Measurements from ENCODE around the gene CST3.
"Not testable (repeated sequence)": the region's sequence is repeated elsewhere in the genome, so short reads cannot be mapped to it uniquely, and the experiment has no call there.

Gene CST3

DNA sequence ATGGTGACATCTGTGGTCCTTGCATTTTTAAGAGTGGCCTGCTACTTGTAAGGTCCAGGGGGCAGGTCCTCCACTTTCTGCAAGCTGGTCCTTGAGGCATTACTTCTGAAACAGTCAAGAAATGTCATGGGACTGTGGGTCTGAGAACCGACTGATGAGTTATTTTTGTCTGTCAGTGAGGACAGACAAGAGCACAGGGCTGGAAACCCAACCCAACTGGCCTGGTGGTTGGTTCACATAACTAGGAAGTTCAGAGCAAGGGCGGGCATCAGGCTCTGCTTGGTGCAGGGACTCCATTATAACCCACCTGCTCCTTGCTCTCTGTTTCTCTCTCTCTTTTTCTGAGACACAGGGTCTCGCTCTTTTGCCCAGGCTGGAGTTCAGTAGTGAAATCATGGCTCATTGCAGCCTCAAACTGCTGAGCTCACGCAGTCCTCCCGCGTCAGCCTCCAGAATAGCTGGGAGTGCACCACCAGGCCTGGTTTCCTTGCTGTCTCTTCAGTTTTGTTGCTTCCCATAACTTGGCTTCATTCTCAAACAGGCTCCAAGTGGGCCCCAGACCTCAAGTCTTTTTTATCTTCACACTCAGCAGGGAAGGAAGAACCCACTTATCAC, 9.2 kb downstream of the CST3 start:
- no peak for DNase-seq (ENCODE audit: low spot score)

GRCh38 chr20:23627501-23627900, 10.3 kb downstream of the CST3 start:
- no peak for DNase-seq (ENCODE audit: low spot score)

DNA sequence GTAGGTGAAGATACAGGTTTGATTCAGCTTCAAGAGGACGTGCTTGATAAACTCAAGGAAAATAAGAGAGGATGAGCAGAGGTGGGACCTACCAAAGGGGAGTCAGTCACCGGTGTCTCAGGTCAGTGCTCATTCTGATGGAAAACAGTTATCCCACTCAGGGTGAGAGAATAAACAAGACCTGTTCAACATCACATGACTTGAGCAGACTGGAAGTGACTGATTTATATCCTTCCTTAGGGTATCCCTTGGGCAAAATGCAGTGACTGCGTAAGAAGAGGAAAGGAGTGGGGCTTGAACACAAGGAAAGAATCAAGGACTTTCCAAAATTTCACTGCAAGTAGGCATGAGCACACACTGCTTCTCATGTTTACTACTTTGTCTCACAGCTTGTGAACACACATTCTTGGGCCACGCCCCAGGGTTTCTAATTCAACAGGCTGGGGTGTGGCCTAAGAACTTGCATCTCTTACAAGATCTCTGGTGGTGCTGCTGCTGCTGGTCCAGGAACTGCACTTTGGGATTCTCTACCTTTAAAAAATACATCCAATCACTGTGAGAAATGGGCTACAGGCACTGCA, 11.6 kb downstream of the CST3 start:
- DNase-seq (ENCODE audit: low spot score) = no peak

GRCh38 chr20:23625236-23625964, 12.4 kb downstream of the CST3 start:
- no peak for DNase-seq (ENCODE audit: low spot score)

- no peak for DNase-seq (ENCODE audit: low spot score)
These were observed 13.4 kb downstream of the CST3 start for GRCh38 chr20:23624324-23624691.

DNA sequence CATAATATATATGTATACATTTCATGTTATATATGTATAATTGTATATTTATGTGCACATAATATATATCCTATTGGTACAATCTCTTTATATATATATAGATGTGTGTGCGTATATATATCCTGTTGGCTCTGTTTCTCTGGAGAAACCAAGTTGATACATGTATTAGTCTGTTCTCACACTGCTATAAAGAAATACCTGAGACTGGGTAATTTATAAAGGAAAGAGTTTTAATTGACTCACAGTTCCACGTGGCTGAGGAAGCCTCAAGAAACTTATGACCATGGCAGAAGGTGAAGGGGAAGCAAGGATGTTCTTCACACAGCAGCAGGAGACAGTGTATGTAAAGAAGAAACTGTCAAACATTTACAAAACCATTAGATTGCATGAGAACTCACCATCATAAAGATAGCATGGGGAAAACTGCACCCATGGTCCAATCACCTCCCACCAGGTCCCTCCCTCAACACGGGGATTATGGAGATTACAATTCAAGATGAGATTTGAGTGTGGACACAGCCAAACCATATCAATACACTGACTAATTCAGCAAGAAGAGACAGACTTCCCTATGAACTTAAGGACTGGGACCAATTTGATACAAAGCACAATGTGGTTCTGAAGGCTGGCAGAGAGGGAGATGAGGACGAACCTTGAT, 14.0 kb downstream of the CST3 start:
- no peak for DNase-seq (ENCODE audit: low spot score)

GRCh38 chr20:23622839-23623343, 14.9 kb downstream of the CST3 start:
- peak; percentile 81 for DNase-seq (ENCODE audit: low spot score)

DNA sequence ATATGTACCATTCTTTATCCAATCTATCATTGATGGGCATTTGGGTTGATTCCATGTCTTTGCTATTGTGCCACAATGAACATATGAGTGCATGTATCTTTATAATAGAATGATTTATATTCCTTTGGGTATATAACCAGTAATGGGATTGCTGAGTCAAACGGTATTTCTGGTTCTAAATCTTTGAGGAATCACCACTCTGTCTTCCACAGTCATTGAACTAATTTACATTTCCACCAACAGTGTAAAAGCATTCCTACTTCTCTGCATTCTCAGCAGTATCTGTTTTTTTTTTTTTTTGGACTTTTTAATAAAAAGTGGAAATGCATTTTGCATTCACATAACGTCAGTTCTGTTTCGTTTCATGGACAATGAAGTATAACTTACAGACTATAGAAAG, 15.4 kb downstream of the CST3 start:
- not testable (repeated sequence) for DNase-seq (ENCODE audit: low spot score)

DNA sequence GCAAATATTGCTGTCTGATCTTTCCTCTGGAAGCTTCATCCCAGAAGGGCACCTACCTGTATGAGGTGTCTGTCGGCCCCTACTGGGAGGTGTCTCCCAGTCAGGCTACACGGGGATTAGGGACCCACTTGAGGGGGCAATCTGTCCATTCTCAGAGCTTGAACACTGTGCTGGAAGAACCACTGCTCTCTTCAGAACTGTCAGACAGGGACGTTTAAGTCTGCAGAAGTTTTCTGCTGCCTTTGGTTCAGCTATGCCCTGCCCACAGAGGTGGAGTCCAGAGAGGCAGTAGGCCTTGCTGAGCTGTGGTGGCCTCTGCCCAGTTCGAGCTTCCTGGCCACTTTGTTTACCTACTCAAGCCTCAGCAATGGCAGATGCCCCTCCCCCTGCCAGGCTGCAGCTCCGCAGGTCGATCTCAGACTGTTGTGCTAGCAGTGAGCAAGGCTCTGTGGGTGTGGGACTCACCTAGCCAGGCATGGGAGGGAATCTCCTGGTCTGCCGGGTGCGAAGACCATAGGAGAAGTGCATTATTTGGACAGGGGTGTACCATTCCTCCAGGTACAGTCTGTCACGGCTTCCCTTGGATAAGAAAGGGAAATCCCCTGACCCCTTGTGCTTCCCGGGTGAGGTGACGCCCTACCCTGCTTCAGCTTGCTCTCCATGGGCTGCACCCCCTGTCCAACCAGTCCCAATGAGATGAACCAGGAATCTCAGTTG, 16.9 kb downstream of the CST3 start:
- not testable (repeated sequence) for DNase-seq (ENCODE audit: low spot score)

DNA sequence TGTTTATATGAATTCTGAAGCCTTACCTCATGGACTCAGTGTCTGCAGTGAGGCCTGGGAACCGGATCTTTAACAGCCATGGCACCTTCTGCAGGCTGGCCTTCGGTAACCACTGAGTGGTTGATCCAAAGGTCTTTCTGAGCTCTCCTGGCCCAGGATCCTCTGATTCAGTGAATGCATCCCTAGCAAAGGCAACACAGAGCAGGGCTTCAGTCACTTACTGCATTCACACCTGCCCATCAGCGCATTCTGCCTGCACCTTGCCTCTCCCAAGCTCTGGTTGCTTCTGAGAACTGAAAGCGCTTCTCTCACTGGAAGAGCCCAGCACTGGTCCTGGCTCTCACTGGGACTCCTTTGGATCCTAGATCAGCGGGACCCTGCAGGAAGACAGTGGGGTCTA, 23.6 kb downstream of the CST3 start:
- DNase-seq (ENCODE audit: low spot score) = no peak

DNA sequence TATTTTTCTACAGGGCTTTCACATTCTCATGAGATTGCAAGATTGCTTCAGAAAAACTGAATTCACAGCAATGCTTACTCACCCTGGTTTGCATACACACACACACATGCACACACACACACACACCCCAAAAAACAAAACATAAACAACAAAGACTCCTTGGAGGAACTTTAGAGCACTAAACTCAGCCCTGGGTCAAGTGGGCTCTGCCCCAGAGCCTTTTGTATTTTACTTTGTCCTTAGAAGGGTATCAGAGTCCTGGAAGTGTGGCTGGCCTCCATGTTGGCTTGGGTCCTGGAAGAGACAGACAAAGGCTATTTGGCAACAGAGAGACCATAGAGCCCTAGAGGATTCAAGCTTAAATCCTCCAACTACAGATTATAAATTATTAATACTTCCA, 24.1 kb downstream of the CST3 start:
- DNase-seq (ENCODE audit: low spot score) = no peak

GRCh38 chr20:23612396-23612795, 25.4 kb downstream of the CST3 start:
- DNase-seq (ENCODE audit: low spot score) = no peak

DNA sequence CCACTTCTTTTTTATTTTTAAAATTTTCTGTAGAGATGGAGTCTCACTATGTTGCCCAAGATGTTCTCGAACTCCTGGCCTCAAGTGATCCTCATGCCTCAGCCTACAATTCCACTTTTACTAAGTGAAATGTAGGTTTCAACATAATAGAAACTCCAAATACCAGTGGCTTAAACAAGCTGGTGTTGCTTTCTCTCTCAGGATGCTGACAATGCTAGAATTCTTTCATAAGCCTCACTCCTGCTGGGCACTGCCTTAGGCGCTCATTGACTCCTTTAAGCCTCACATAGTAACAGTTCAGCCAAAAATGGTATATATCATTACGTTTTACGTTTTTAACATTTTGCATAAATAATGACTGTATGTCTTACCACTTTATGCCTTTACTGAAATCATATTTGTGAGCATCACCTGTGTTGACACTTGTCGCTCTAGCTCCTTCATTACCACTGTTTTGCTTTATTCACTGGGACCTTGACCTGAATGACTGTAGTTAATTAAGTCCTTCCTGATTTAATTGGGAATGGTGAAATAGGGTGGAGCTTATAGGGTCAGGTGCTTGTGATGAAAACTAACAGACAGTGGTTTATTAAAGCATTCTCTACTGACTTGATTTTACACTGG, 28.2 kb downstream of the CST3 start:
- DNase-seq (ENCODE audit: low spot score) = no peak

GRCh38 chr20:23608251-23608846, 29.4 kb downstream of the CST3 start:
- DNase-seq (ENCODE audit: low spot score) = no peak

GRCh38 chr20:23607497-23608245, 30.1 kb downstream of the CST3 start:
- no peak for DNase-seq (ENCODE audit: low spot score)

DNA sequence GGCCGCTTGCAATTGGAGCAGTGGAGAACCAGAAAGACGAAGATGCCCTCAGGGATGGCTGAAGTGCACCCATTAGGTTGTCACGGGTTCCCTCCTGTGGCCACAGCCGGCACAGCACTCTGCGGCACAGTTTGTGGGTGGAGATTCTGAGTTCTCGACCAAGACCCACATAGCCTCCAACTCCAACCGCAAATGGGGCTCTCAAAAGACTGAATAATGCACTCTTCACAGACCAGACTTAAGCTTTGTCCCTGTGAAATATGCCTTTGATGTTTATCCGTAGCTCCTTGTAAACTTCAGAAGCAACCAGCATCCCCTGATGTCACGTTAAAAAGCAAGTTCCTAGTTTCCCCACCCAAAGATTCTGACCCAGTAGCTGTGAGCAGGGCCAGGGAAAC, 31.1 kb downstream of the CST3 start:
- DNase-seq (ENCODE audit: low spot score) = peak; percentile 75

- no peak for DNase-seq (ENCODE audit: low spot score)
These were observed 31.7 kb downstream of the CST3 start, which contains the start of gene CST9 for GRCh38 chr20:23605867-23606651. TSS of gene CST9 (minus strand) at chr20:23605917. CDS start at chr20:23605864, 53 bp downstream.

DNA sequence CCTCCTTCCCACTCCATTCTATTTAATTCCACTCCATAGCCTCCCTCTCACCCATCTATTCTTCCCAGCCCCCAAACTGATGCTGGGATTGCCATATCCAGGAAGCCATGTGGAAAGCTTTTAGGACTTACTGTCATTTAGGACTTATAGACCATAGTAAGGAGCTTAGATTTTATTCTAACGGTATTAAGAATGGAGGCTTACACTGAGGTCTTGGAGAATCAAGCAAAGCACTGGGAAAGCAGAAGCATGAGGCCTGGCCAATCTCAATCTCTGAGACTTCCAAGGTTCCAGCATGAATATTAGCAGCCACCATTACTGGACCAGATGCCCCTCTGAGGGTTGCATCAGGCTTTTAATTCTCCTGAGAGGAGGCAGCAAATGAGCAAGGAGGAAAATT, 33.4 kb downstream of the CST3 start:
- no peak for DNase-seq (ENCODE audit: low spot score)

DNA sequence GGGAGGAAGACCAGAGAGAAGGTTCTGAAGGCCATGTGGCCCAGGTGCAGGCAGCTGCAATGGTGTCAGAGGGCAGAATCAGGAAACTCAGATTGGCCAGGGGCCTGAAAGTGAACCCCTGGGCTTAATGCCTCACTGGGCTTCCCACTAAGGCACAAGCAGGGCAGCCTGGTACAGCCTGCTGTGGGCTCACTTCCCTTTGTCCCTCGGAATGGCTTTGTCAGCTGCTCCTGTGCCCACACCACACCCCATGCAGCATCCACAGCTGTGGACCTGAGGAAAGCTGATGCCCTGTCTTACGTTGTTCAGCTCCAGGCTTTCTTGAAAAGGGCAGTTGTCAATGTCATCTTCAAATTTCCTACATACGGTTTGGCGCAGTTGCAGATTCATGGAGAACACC, 34.4 kb downstream of the CST3 start:
- no peak for DNase-seq (ENCODE audit: low spot score)

- no peak for DNase-seq (ENCODE audit: low spot score)
These were observed 35.1 kb downstream of the CST3 start for GRCh38 chr20:23602699-23603098.
